HG03342 (cell line): Measurements from ENCODE around the gene PLVAP.
A peak's percentile ranks its signal among the peaks of the same experiment; 100 is the strongest.

Experiments used
- ATAC-seq: cut with Tn5 transposase; IDR thresholded peaks from one replicate; pipeline ENCODE4 v1.9.1; 2021; ENCODE audit warnings: mild to moderate bottlenecking, moderate library complexity; ENCODE audit not compliant: unreplicated experiment

Gene PLVAP

DNA sequence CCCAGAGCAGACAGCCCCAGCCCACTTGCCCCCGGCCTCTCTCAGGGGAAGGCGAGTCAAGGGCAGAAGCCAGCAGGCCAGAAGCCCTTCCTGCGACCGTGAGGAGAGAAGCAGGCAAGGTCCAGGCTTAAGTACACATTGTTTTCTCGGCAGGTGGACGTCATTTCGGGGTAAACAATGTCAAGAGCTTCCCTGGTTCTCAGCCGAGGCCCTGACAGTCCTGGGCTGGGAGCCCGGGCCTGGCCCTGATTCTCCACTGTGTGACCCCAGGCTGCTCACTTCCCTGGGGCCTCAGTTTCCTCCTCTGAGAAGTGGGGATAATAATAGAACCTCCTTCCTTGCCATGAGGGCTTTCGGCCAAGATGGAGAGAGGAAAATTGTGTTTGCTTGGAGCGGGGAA lies 19.4 kb downstream of the PLVAP start:
- ATAC-seq: no peak

DNA sequence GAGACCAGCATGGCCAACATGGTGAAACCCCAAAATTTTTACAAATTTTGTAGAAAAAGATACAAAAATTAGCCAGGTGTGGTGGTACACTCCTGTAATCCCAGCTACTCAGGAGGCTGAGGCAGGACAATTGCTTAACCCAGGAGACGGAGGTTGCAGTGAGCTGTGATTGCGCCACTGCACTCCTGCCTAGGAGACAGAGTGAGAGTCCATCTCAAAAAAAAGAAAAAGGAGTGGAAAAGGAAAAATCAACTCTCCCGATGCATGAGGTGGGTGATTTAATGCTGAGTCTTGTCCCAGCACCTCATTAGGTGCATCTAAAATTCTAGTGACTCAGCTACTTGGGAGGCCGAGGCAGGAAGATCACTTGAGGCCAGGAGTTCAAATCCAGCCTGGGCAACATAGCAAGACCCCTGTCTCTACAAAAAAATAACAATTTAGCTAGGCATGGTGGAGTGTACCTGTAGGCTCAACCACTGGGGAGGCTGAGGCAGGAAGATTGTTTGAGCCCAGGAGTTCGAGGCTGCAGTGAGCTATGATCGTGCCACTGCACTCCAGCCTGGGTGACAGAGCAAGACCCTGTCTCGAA lies 20.0 kb downstream of the PLVAP start:
- no peak for ATAC-seq

DNA sequence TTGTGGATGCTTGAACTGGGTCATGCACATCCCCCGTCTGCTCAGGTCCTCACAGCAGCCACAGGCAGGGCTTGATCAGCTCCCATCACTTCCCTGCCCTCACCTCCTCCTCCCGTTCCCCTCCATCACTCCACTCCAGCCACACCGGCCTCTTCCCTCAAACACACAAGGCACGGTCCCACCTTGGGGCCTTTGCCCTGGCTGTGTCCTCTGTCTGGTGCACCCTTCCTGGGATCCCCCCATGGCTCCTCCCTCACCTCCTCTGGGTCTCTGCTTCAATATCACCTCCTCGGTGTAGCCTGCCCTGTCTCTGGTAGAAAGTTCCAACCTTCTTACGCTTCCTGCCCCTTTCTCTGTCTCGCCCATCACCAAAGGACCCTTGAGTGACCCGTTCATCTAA lies 23.8 kb downstream of the PLVAP start:
- no peak for ATAC-seq

DNA sequence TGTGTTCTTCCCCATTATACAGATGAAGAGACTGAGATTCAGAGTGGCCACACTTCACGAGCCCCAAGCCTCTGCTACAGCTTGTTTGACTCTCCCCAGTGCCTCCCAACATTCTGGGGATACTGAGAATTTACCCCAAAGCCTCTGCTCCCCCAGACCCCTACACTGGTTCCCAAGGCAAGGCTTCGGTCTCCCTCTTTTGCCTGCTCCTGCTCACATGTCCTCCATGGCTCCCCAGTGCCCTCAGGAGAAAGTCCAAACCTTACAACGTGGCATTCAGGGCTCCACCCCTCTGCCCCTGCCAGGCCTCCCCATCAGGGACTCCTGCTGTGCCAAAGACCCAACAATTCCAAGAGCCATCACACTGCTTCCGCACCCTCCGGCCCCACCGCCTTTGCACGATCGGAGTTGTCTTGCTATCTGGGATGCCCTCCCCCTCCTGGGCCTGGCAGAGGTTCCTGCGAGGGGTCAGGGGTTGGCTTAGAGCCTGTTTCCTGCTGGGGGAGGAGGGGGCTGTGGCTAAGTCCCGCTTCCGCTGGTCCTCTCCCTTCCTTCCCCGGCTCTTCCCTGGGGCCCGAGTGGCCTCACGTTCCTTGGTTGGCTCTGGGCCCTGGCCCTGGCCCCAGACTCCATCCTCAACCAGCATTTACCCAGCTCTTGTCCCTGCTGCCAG lies 24.4 kb downstream of the PLVAP start:
- no peak for ATAC-seq

DNA sequence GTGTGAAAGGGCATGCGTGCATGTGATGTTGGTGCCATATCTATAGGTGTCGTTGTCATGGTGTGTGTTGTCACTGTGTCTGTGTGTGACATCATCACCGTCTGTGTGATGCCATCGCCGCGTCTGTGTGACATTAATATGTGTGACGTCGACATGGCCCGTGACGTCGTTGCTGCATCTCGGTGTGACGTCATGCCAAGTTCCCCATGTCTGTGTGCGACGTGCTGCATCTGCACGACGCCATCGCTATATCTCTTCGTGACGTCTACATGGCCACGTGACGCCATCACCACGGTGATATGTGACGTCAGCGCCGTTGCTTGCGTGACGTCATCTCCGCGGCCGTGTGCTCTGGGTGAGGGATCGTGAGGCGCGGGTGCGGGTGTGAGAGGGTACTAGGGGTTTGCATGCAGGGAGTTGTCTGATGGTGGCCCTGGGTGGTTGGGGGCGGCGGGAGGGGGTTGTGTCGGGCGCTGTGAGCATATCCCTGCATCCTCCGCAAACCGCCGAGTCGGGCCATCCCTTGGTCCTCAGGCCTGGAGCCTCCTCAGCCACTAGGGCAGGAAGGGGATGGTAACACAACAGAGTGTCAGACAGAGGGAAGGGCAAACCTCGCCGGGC lies 25.2 kb downstream of the PLVAP start:
- ATAC-seq: no peak

DNA sequence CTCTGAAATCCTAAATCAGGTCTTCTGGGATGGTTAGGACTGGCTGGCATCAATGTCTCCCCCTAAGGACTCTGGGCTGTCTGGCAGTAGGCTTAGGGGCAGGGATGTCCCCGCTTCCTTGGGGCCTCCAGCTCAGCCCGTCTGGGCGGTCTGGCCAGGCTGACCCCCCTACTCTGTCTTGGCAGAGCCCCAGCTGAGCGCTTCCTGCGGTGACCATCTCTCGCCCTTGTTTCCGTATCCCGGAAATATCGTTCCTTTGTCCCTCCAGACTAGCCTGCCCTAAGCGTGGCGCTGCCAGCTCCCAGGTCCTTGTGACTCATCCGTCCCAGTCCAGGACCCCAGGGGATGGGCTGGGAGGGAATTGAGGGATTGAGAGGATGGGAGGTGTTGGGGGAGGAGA lies 28.4 kb downstream of the PLVAP start:
- ATAC-seq: no peak

DNA sequence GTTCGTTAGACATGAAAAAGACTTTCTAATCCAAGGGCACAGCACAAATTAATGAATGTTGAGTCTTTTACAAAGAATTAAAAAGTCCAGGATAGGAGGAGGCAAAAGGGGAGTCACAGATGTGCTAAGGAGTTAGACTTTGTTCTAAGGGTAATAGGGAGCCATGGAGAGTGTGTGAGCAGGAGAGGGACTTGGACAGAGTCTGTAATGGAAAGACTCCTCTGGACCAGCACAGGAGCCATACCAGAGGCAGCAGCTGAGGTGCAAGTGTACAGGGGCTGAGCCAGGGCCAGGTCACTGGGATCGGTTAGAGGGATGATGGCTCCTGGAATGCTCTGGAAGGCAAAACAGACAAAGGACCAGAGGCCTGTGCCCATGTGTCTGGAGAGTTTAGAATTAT lies 29.3 kb downstream of the PLVAP start:
- no peak for ATAC-seq

DNA sequence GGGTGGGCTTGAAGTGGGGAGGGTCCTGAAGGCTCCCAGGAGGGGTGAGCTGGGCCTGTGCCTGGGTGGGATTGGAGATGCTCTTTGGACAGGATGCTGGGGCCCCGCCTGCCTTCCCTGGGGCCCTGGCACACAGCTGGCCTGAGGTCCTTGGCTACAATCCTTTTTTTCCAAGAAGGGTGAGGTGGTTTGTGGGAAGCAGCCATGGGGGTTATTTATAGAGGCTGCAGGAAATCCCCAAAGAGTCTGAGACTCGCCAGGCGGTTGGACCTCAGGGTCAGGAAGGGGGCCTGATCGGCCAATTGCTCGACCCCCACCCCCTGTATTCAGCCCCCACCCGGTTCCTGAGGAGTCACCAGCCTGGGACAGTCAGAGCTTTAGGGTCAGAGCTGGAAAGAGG lies 29.8 kb downstream of the PLVAP start:
- ATAC-seq: no peak

DNA sequence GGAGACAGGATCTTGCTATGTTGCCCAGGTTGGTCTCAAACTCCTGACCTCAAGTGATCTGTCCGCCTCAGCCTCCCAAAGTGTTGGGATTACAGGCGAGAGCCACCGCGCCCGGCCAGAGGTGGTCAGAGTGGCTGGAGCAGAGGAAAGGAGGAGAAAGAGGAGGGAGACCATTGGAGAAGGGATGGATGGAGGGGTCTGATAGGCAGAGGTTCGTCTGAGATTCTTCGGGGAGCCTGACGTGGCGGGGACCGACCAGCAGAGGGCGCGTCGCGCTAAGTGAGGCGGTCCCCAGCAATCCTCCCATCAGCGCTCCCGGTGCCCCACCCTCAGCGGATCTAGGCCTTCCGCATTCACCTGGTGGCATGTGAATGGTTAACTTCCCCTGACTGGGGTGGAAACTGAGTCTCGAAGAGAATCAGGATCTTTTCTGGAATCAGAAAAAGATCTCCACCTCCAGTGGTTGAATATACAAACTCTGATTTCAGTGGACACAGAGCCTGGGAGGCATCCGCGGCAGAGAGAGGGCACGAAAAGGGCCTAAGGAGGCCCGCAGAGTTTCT lies 31.0 kb downstream of the PLVAP start:
- ATAC-seq: peak; percentile 38

DNA sequence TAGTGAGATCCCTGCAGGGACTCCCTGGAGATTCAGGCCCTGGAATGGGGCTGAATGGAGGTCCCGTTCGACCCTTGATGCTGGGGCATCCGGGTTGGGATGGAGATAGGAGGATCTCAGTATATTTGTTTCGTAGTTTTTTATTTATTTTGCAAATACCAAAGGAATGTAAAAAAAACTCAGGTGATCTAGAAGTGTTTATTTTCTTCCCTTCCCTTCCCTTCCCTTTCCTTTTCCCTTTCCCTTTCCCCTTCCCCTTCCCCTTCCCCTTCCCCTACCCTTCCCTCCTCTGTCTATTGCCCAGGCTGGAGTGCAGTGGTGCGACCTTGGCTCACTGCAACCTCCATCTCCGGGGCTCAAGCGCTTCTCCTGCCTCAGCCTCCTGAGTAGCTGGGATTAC lies 35.3 kb downstream of the PLVAP start:
- no peak for ATAC-seq

DNA sequence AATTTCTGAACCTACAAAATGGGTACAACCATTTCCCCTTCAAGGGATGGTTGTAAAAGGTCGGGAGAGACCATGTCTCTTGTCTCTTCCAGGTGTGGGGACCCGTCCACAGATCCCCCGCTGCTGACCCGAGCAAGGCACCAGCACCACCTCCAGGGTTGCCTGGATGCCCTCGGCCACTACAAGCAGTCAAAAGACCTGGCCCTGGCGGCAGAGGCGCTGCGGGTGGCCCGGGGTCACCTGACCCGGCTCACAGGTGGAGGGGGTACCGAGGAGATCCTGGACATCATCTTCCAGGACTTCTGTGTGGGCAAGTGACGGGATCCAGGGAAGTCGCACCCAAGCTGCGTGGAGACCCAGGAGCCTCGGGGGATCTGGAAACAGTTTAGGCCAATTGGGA lies 35.8 kb downstream of the PLVAP start:
- no peak for ATAC-seq

DNA sequence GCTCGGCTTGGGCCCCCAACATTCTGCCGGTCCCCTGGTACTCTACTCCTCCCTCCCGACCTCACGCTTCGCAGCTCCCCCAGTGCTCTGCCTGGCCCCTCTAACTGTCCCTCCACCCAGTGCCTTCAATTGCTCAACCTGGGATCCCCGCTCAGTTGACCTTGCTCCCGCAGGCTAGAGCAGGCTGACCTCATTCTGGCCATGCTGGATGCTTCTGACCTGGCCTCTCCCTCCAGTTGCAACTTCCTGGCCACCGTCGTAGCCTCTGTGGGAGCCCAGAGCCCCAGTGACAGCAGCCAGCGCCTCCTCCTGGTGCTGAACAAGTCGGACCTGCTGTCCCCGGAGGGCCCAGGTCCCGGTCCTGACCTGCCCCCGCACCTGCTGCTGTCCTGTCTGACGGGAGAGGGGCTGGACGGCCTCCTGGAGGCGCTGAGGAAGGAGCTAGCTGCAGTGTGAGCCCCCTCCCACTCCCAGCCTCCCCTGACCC lies 36.2 kb downstream of the PLVAP start:
- no peak for ATAC-seq

DNA sequence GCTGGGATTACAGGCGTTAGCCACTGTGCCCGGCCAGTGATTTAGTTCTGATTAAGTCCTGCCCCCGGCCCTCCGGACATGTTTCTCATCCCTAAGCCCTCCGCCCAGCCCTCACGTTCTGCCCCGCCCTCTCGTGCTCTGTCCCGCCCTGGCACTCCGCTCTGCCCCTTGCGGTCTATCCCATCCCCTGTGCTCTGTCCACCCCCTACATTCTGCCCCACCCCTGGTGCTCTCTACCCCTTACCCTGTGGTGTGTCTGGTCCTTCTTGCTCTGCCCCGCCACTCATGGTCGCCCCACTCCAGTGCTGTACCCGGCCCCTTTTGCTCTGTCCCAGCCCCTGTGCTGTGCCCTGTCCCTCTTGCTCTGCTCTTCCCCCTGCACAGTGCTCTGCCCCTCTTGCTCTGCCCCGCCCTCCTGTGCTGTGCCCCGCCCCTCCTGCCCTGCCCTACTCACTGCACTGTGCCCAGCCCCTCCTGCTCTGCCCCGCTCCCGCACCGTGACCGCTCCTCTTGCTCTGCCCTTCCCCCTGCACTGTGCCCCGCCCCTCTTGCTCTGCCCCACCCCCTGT lies 36.8 kb downstream of the PLVAP start:
- no peak for ATAC-seq

DNA sequence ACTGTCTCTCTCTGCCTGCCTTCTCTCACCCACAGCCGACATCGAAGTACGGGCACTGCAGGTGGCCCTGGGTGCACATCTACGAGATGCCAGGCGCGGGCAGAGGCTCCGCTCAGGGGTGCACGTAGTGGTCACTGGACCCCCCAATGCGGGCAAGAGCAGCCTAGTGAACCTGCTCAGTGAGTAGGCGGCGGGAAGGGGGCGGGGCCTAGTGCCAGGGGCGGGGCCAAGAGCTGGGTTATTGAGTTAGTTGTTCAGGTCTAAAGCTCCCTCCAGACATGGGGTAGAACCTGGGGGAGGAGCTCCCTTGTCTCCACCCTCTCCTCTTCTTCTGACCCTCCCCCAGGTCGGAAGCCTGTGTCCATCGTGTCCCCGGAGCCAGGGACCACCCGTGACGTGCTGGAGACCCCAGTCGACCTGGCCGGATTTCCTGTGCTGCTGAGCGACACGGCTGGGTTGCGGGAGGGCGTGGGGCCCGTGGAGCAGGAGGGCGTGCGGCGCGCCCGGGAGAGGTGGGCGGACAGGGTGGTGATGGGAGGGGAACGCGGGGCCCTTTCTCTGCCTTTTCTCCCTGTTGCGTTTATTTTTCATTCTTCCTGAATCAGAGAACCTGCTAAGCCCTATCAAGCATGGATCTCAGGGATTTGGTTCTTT lies 37.9 kb downstream of the PLVAP start:
- ATAC-seq: no peak

DNA sequence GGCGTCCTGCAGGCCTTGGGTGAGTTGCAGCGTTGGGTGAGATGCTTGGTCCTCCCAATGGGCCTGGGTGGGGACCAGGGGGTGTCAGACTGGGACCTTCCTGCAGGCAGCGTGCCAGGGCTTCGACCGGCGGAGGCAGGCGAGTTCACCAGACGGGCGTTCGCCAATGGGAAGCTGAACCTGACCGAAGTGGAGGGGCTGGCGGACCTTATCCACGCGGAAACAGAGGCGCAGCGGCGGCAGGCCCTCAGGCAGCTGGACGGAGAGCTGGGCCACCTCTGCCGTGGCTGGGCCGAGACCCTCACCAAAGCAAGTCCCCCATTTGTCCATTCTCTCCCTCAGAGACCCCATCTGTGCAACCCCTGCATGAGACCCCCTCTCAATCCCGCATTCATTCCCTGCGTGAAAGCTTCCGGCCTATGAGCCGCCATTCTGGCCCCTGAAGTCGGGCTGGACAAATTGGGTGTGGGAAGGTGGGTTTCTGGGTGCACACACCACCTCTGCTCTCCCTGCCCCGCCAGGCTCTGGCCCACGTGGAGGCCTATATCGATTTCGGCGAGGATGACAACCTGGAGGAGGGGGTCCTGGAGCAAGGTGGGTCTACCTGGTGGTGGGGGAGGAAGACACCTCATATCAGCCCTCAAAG lies 38.6 kb downstream of the PLVAP start:
- ATAC-seq: no peak

DNA sequence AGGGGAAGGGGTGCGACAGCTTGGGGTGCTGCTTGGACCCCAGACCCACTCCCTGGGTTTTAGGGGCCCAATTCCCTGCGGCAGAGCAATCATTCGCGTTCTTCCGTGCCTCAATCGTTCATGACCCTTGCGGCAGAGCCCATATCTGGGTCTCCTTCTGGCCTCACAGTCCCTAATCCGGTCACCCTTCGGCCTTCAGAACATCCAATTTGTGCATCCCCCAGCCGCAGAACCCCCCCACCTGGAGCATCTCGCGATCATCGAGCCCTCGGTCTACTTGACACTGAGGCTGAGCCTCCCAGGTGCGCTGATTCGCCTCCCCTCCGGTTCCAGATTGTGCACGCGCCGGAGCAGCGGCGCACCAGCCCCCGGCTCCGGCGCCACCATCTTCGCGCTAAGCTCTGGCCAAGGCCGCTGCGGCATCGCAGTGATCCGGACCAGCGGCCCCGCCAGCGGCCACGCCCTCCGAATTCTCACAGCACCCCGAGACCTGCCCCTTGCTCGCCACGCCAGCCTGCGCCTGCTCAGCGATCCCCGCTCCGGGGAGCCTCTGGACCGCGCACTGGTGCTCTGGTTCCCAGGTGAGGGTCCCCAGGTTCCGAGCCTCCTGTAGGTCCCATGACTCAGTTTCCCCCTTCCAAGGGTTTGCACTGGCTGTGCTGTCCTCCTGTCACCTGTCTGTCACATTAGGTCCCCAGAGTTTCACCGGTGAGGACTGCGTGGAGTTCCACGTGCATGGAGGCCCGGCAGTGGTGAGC lies 39.3 kb downstream of the PLVAP start:
- ATAC-seq: no peak

DNA sequence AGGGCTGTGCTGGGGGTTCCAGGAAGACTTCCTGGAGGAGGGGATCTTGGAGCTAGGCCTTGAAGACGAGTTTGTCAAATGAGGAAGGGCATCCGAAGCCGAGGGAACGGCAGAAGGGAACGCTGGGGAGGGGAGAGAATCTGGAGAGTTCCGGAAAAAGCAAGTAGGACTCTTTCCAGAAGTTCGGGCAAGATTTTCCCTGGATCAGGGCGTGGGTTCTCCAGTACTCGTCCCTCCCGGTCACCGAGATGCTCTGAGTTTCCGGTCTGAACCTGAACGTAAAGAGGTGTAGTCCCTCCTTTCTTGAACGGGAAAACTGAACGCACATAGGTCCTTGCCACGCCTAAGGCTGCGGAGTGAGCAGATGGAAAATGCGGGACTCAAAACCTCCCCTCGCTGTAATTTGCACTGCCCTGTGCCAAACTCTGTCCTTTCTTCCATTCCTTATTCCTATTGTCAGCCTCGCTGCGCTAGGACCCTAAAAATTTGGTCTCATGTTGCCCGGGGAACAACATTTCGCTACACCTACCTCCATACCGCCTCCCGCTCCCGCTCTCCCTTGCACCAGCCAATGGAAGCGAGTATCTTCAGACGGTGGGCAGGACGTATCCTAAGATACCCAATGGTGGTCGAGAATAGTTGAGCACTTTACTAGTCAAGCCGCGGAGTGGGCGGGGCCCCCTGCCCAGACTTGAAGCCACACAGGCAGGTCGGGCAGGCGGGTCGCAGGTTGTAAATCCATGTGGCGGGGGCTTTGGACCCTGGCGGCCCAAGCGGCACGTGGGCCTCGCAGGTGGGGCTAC lies 40.1 kb downstream of the PLVAP start, which contains the start of gene GTPBP3:
Gene GTPBP3, plus strand, starts transcription at position 682 of the 803 bp plus-strand sequence. Its CDS starts 59 bp downstream, at position 741.
- peak; percentile 75 for ATAC-seq

DNA sequence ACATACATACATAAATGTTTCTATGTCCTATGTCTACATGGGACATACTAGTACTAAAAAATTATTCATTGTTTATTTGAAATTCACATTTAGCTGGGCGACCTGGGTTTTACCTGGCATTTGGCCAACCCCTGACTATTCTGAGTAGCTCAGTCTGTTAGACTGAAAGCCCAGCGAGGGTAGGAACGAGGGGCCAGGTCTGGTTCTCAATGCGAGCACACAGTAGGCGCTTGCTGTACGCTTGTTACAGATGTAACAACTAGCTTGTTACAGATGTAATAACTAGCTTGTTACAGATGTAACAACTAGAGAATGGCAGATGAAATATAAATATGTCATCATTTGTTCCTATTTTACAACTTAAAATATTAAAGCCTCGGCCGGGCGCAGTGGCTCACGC lies 41.6 kb downstream of the PLVAP start:
- ATAC-seq: no peak
